NT2/D1 (cell line): ENCODE data around the gene ZFAND6.

Experiments used
- SUZ12 ChIP-seq: IDR thresholded peaks from 2 replicates; pipeline ENCODE4 v1.6.1; 2011; ENCODE audit not compliant: insufficient read length, insufficient read depth; ENCODE audit errors: extremely low read depth
- YY1 ChIP-seq: IDR thresholded peaks from 2 replicates; pipeline ENCODE4 v1.6.1; 2011; ENCODE audit not compliant: insufficient read length, insufficient read depth
- ZNF274 ChIP-seq: IDR thresholded peaks from 2 replicates; pipeline ENCODE4 v1.6.1; 2011; ENCODE audit warnings: mild to moderate bottlenecking, low read depth, low read length

- TF ChIP-seq YY1 (no peak), SUZ12 (no peak), ZNF274 (no peak)
Measured at GRCh38 chr15:80107774-80108173, 48.3 kb downstream of the ZFAND6 start.
